Thymus (tissue), 11 donors: ENCODE measurements around the gene SMURF2. TPM values are rescaled to one million over a fixed set of nuclear protein-coding genes. Genes with fewer than 3 reads are reported as not detected.

Experiments
- DNase-seq, 9 donors: peaks; one replicate each; pipeline ENCODE4 v3.0.0-alpha.2; 2013; ENCODE audit warnings: low spot score in 9 of 9, low read depth in 6 of 9, missing footprints in 1 of 9
- H3K27ac ChIP-seq, 2 donors: one replicate each; pipeline ENCODE4 v1.5.1; 2013; ENCODE audit warnings: control low read depth in 1 of 2, low read depth in 1 of 2, low read length in 1 of 2, mild to moderate bottlenecking in 1 of 2, moderate library complexity in 1 of 2
- H3K27me3 ChIP-seq, 2 donors: one replicate each; pipeline ENCODE4 v1.5.1; 2013; ENCODE audit warnings: low read length in 1 of 2; ENCODE audit not compliant: control insufficient read depth in 2 of 2, insufficient read depth in 1 of 2
- H3K36me3 ChIP-seq, 2 donors: one replicate each; pipeline ENCODE4 v1.5.1; 2013; ENCODE audit warnings: low read length in 1 of 2, mild to moderate bottlenecking in 1 of 2, moderate library complexity in 1 of 2; ENCODE audit not compliant: control insufficient read depth in 2 of 2, insufficient read depth in 2 of 2
- H3K4me1 ChIP-seq, 2 donors: one replicate each; pipeline ENCODE4 v1.5.1; 2013; ENCODE audit warnings: low read length in 2 of 2; ENCODE audit not compliant: control insufficient read depth in 2 of 2, insufficient read depth in 2 of 2
- H3K4me3 ChIP-seq, 2 donors: one replicate each; pipeline ENCODE4 v1.5.1; 2013; ENCODE audit warnings: low read length in 2 of 2, control low read depth in 1 of 2, mild to moderate bottlenecking in 1 of 2
- H3K9me3 ChIP-seq, 2 donors: one replicate each; pipeline ENCODE4 v1.5.1; 2013; ENCODE audit warnings: low read length in 1 of 2, mild to moderate bottlenecking in 1 of 2; ENCODE audit not compliant: control insufficient read depth in 2 of 2, insufficient read depth in 1 of 2
- WGBS: extraction: QIAGEN DNeasy Blood & Tissue Kit; methylation state at CpG from one replicate; pipeline ENCODE4 v1.1.7; 2013; 5-methylcytosine and 5-hydroxymethylcytosine counted together
- polyA plus RNA-seq: library from polyadenylated mRNA; stranded (reverse); fragments of 200-250 nt; gene quantifications from one replicate; pipeline ENCODE4 v1.2.3, GENCODE V29; 2013
- total RNA-seq: library from RNA; stranded (reverse); fragments of 120-200 nt; gene quantifications from one replicate; pipeline ENCODE4 v1.2.4, GENCODE V29; 2013
- donor health status: healthy.

The SMURF2 gene
- total and polyA plus RNA-seq, 2 donors: 14.1 to 29.7 TPM

DNA sequence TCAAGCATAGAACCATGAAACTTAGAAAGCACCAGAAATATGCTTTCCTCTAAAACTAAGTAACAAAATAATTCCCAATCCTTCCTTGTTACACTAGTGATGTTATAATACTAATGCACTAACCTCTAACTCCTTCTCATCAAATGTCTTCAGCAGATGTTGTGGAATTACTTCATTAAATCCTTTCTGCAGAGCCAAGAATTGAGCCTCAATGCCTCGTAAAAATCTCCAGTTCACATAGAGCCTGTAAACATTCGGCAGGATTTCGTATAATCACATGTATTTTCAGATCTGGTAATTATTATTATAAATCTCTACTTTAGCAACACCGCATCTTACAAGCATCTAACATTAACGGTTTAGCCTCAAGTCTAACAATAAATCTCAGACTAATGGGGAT is 110.6 kb downstream of the SMURF2 start:
- Histone ChIP-seq H3K4me3 (no peak overlapping the region), H3K36me3 (peaks cover 27 to 64% of the 10 kb centered on the region in 2 donors), H3K9me3 (no peaks in the 10 kb centered on the region), H3K4me1 (no peaks in the 10 kb centered on the region), H3K27ac (no peak overlapping the region), H3K27me3 (no peaks in the 10 kb centered on the region)
- 99% methylated on average over 5 of the region's 5 CpGs for WGBS
- DNase-seq: no peak

DNA sequence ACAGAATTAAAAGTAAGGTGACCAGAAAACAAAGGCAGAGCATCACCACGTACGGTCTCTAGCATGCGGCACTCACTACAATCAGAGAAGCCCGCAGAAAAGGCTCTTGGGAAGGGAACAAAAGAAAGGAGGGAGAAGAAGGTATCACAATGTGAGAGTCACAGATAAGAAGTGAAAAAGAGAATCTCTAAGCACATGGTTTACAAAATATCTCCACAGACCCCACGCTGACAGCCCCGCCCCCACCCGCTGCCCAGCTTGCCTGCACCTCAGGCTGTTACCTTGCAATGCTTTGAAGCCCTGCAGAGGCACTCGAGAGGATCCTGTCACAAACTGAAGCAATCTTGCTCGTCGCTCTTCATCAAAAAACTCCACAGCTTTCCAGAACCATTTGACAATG is 114.8 kb downstream of the SMURF2 start:
- Histone ChIP-seq H3K36me3 (peaks cover 27 to 63% of the 10 kb centered on the region in 2 donors), H3K4me3 (no peak overlapping the region), H3K27ac (no peak overlapping the region), H3K9me3 (no peaks in the 10 kb centered on the region), H3K27me3 (no peaks in the 10 kb centered on the region), H3K4me1 (no peaks in the 10 kb centered on the region)
- no peak for DNase-seq
- 96% methylated on average over 10 of the region's 10 CpGs for WGBS

- no peaks in the 10 kb centered on the region for H3K9me3 ChIP-seq
- H3K4me1 ChIP-seq: no peaks in the 10 kb centered on the region
- H3K27me3 ChIP-seq: no peaks in the 10 kb centered on the region
- no peak for DNase-seq
- no peak overlapping the region for H3K27ac ChIP-seq
- H3K4me3 ChIP-seq: no peak overlapping the region
- peaks cover 30 to 66% of the 10 kb centered on the region in 2 donors for H3K36me3 ChIP-seq
- 98% methylated on average over 7 of the region's 7 CpGs for WGBS
Measured at GRCh38 chr17:64546716-64547115, 115.4 kb downstream of the SMURF2 start.

GRCh38 chr17:64544742-64545141 is 117.4 kb downstream of the SMURF2 start:
- 100% methylated on average over 2 of the region's 2 CpGs for WGBS
- no peak for DNase-seq
- Histone ChIP-seq H3K9me3 (no peaks in the 10 kb centered on the region), H3K27ac (no peak overlapping the region), H3K27me3 (no peaks in the 10 kb centered on the region), H3K4me3 (no peak overlapping the region), H3K36me3 (peaks cover 35 to 69% of the 10 kb centered on the region in 2 donors), H3K4me1 (no peaks in the 10 kb centered on the region)

DNA sequence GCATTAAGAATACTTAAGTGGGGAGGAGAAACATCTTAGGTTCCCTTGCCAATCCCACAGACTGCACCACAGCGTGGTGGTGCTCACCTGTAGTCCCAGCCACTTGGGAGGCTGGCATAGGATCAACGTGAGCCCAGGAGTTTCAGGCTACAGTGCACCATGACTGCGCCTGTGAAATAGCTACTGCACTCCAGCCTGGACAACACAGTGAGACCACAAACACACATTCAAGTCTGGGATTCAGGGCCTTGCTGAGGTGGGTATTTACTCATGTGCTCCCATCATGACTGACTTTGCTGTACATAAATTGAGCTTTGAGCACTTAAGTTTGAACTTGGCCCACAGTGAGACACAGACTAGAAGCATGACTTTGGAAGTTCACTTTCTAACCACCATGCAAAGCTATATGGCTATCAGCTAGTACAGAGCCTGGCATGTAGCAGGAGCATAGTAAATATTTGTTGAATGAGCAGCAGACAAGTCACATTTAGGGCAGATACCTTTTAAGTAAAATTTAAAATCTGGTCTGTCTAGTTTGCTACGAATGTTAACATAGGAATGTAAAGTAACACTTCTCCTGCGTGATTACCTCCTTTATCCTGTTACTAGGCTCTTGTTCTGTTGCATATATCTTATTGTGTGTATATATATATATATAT is 121.9 kb downstream of the SMURF2 start:
- no peak overlapping the region for H3K27ac ChIP-seq
- 98% methylated on average over 5 of the region's 5 CpGs for WGBS
- H3K9me3 ChIP-seq: no peaks in the 10 kb centered on the region
- no peaks in the 10 kb centered on the region for H3K4me1 ChIP-seq
- DNase-seq: no peak
- H3K27me3 ChIP-seq: no peaks in the 10 kb centered on the region
- H3K4me3 ChIP-seq: no peak overlapping the region
- H3K36me3 ChIP-seq: peaks cover 42 to 76% of the 10 kb centered on the region in 2 donors

- H3K27me3 ChIP-seq: no peaks in the 10 kb centered on the region
- H3K4me3 ChIP-seq: no peak overlapping the region
- H3K36me3 ChIP-seq: peaks cover 49 to 80% of the 10 kb centered on the region in 2 donors
- DNase-seq: no peak
- WGBS: 96% methylated on average over 7 of the region's 7 CpGs
- H3K4me1 ChIP-seq: no peaks in the 10 kb centered on the region
- H3K9me3 ChIP-seq: no peaks in the 10 kb centered on the region
- H3K27ac ChIP-seq: no peak overlapping the region
Measured at GRCh38 chr17:64538508-64539130, 123.5 kb downstream of the SMURF2 start.

GRCh38 chr17:64537488-64537887 is 124.6 kb downstream of the SMURF2 start:
- peaks cover 60 to 86% of the 10 kb centered on the region in 2 donors for H3K36me3 ChIP-seq
- H3K4me3 ChIP-seq: no peak overlapping the region
- no peak overlapping the region for H3K27ac ChIP-seq
- H3K4me1 ChIP-seq: no peaks in the 10 kb centered on the region
- H3K9me3 ChIP-seq: no peaks in the 10 kb centered on the region
- H3K27me3 ChIP-seq: no peaks in the 10 kb centered on the region
- WGBS: over 99% methylated on average over 5 of the region's 5 CpGs
- DNase-seq: no peak

- Histone ChIP-seq H3K36me3 (peaks cover 64 to 87% of the 10 kb centered on the region in 2 donors), H3K27ac (no peak overlapping the region), H3K4me3 (no peak overlapping the region), H3K9me3 (no peaks in the 10 kb centered on the region), H3K4me1 (no peaks in the 10 kb centered on the region), H3K27me3 (no peaks in the 10 kb centered on the region)
- DNase-seq: no peak
- 95% methylated on average over 2 of the region's 2 CpGs for WGBS
Measured at GRCh38 chr17:64536913-64537312, 125.2 kb downstream of the SMURF2 start.

DNA sequence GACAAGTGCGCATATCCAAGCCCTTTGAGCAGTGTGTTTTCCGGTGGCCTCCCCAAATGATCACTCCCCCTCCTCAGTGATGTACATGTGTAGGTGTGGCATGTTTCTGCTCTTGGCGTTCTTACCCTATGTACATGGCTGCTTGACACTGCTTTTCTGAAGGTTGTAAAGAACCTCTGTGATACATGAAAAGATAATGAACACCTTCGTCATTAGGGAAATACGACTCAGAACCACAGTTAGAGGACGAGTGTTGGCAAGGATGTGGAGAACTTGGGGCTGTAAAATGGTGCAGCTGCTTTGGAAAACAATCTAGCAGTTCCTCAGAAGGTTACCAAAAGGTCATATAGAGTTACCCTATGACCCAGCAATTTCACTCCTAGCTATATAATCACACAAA is 126.8 kb downstream of the SMURF2 start:
- no peaks in the 10 kb centered on the region for H3K27me3 ChIP-seq
- WGBS: 96% methylated on average over 6 of the region's 6 CpGs
- DNase-seq: no peak
- H3K36me3 ChIP-seq: peaks cover 70 to 93% of the 10 kb centered on the region in 2 donors
- no peaks in the 10 kb centered on the region for H3K9me3 ChIP-seq
- H3K27ac ChIP-seq: no peak overlapping the region
- no peaks in the 10 kb centered on the region for H3K4me1 ChIP-seq
- H3K4me3 ChIP-seq: no peak overlapping the region
